HS-5 (cell line): ENCODE results near the gene PLEKHA6.

ENCODE experiments used
- DNase-seq: peaks from one replicate; pipeline ENCODE4 v3.0.0-alpha.2; 2012; ENCODE audit warnings: low read depth

The PLEKHA6 gene

DNA sequence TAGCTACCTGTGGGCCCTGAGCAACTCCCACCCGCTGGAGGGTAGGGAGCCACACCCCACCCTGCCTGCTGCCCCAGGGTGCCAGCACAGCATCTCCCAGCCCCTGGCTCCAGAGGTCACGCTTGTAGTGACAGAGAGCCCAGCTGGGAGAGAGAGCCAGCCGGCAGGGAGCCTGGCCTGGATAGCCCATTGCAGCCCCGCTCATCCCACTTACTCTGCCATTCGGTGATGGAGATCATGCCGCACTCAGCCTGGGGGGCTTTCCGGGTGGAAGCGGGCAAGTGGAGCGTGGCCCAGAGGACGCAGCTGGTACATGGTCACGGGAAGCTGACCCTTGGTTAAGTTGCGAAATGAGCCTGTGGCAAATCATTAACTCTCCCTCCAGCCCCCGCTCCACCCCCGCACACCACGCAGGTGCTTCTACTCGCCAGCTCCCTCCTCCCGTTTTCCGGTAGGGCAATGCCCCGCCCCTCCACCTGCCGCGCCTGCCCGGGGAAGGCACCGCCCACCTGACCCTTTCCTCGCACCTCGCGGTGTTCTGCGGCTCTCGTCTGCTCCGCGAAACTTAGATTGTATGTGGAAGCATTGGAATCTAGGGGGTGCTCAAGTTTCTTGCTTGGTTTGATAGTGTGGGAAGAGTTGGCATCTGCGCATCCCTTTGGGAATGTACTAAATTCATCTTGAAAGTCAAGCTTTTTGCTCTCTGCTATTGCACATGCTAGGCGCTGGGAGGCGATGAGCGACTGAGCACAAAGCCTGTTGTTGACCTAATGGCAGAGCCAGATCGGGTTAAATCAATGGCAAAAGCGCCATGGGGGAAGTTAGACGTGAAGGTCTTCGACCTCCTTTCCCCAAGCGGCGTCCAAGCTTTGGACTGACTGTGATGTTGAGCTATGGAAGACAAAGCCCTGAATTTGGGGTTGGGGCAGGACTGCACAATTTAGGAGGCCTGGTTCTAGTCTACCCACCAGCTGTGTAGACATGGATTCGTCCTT is 145.8 kb downstream of the PLEKHA6 start, which contains the start of gene GOLT1A:
GOLT1A (minus strand) TSS at position 321 of the 995 bp plus-strand sequence; CDS start at position 239, 82 bp downstream.
- no peak for DNase-seq

DNA sequence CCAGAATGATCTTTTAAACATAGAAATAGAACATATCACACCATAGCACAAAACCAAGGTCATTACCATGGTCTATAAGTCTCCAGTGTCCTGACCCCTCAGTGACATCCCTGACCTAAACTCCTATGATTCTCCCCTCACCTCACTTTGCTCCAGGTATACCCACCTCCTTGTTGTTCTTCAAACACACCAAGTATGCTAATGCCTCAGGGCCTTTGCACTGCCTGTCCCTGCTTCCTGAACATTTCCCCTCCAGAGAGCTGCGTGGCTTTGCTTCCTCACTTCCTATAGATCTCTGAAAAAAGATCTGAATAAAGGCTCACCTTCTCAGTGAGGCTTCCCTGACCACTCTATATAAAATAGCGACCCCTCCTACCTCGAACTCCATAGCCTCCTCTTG is 147.0 kb downstream of the PLEKHA6 start:
- no peak for DNase-seq

DNA sequence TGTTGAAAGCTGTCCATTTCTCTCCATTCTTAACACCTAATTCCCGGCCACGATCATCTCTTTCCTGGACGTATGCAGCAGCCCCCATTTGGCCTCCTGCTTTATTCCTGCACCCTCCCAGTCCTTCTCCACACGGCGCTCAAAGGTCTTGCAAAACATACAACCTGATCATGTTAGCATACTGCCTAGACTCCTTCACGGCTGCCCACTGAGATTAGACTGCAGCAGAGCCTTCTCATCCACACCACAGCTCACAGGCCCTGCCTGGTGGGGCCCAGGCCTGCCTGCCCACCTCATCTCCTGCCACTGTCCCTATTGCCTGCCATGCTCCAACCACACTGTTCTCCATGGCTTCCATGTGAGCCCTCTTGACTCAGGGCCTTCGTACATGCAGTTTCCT is 148.7 kb downstream of the PLEKHA6 start:
- DNase-seq = no peak

DNA sequence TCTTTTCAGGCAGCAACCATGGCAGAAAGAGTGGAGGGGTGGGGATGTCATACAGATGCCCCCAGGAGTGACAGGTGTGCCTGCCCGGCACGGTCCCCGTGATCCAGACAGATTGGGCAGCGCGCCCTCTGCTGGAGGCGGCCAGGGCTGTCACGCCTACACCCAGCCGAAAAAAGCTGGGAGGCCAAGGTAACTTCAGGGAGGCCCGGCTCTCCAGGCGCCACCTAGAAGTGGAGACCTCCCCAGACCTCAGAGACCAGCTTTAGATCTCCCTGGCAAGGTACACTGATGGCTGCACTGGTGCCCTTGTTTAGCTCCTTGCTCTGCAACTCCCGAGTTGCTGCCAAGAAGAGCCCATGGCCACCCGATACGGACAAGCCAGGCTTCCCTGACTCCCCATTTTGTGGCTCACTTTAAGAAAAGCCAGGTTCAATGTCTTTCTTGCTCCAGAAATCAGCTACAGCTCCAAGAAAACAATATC is 152.6 kb downstream of the PLEKHA6 start:
- no peak for DNase-seq

DNA sequence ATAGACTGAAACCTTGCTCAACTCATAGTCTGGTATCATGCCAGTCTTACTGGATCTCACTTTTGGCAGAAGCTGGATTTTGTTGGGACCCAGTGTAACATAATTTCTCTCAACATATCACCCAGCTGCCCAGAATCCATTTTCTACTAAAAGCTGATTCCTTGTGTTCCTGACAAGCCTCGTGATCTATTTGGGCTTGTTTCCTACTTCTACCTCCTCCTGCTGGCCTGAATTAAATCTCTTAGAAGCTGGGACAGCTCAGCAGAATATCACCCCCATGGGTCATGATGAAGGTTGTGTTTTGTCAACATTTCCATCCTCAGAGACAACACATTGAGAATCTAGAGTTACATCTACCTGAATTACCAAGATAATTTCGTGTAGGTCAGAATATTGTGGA is 153.6 kb downstream of the PLEKHA6 start:
- no peak for DNase-seq

DNA sequence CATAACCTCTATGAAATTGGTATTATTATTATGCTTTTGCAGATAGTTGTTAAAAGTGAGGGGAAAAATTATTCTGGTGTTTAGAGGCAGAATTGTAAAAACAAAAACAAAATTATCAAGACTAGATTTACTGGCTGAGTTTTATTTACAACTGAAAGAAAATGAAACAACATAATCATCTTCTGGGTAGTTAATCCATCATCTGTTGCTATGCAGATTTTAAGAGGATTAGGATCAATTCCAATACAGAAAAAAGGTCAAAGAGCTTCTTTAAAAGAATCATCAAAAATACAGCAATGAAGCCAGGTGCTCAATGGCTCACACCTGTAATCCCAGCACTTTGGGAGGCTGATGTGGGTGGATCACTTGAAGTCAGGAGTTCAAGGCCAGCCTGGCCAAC is 154.2 kb downstream of the PLEKHA6 start:
- DNase-seq = no peak

DNA sequence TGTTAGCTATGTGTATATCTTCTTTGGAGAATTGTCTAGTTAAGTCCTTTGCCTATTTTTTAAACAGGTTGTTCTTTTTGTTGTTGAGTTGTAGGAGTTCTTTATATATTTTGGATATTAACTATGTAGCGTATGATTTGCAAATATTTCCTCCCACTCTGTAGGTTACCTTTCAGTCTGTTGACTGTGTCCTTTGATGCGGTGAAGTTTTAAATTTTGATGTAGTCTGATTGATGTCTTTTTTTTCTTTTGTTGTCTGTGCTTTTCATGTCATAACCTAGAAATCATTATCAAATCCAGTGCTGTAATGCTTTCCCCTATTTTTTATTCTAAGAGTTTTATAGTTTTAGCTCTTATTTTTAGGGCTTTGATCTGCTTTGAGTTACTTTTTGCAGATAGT is 154.8 kb downstream of the PLEKHA6 start:
- no peak for DNase-seq

DNA sequence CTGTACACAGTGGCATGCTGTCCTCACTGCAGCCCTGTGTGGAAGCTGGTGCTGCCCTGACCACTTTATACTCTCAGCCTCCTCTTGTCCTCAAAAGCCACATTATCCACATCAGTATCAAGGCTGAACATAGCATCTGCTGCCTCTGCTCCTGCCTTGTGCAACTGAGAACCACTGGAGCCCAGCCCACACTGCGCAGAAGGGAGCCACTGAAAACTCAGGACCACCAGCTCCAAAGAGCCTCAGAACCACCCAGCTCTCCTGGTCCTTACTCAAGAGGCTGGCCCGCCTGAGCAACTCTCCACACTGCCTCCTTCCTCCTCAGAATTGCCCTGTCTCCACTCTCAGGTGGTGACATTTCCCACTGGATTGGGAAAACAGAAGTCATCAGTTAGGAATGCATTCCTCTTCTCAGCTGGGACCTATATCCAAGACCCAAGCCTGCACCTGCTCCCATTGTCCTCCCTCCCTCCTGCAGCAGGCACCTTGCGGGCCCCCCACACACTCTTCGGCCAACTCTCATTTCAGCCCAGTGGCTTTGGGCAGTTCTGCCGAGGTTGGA is 156.4 kb downstream of the PLEKHA6 start:
- no peak for DNase-seq

DNA sequence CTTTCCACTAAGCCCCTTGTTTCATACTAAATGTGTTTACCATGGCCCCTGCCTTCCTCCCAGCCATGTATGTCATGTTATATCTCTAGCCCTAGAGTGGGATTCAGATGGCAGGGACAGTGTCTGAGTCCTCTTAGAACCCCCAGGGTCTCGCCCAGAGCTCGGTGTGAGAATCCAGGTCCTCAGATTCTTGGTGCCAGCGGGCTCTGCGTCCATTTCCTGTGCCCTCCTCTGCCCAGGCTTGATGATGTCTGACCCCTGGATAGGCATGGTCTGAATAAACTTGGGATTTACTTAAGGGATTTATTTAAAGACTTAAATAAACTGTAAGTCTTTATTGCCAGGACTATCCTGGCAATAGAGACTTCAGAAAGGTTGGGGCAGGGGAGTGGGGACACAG is 157.2 kb downstream of the PLEKHA6 start:
- DNase-seq = no peak

DNA sequence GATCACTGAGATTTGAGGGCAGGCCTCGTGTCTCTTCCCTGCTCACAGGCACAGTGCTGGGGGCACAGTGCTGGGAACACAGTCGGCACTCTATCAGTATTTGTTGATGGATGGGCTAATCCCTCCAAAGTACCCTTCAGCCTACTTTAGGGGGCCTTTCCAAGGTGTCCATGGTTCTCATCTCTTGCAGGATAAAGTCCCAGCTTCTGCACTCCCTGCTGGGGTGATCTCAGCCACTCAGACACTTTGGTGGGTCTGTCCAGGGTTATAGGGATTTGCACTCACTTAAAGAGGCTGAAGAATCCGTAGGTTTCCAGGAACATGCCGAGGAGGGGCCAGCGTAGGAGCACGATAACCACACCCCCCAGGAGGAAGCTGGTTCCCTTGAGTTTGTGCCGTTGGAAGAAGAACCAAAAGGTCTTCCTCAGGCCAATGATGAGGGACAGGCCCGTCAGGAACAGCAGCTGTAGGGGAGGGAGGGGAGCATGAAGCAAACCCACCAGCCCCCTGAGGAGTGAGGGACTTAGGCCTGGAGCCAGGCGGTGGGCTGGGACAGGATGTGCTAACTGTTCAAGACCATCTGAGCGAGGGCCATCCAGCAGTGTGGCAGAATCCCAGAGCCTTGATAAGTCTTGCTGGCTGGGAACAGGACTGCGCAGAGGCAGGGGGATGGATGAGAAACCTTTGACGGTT is 158.2 kb downstream of the PLEKHA6 start:
- DNase-seq = no peak

DNA sequence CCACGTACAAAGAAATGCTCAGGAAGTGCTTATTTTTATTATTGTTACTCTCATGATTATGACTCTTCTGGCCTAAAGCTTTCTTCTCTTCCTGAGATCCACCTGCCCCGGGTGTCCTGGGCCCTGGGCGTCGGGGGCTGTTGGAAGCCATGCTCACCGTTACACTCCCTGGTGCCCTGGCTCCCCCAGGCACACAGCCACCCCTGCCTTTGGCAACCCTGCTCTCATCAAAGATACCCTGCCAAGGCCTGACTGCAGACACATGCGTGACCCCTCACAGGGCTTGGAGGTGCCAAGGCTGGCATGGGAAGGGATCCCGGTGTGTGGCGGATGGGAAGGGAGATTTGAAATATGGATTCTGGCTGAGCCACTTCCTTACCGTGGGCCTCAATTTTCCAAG is 160.2 kb downstream of the PLEKHA6 start:
- DNase-seq = no peak

DNA sequence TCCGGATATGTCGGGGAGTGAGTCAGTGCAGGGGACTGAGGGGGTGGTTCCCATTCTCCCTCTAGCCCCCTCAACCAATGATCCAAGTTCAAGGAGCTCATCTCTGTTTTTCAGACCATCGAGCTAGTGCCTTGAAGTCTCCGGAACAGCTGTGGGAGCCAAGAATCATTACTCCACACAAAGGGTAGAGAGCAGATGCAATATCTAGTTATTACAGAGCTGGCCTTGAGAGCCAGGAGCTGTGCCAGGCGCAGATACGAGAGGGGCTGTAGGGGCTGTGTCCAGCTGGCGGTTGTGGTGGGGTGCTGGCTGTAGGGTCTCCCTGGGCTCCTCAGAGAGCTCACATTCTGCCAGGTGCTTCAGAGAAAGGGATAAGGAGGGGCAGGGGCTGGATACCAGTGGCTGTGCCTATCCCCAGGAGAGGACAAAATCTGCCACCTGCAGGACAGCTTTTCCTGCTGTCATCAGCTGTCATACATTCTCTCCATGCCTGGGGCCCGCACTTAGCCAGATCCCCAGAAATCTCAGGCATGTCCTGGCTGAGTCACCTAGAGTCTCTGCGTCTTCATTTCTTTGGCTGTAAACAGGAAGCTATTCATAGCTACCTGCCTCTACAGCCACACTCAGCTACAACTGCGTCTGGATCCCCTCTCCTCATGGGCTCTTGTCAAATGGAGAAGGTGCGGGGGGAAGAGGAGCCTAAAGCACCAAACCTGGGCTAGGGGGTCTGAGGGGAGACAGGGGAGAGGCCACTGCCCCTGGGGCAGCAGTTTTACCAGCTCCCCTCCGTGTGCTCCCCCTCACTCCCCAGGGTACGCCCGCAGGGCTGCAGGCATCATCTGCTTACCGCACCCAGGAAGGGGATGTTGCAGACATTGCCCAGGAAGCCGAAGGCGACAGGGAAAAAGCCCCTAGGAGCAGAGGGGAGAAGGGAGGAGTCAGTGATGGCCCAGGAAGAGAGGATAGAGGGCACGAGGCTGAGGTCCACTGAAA is 161.1 kb downstream of the PLEKHA6 start:
- peak; percentile 56 for DNase-seq

DNA sequence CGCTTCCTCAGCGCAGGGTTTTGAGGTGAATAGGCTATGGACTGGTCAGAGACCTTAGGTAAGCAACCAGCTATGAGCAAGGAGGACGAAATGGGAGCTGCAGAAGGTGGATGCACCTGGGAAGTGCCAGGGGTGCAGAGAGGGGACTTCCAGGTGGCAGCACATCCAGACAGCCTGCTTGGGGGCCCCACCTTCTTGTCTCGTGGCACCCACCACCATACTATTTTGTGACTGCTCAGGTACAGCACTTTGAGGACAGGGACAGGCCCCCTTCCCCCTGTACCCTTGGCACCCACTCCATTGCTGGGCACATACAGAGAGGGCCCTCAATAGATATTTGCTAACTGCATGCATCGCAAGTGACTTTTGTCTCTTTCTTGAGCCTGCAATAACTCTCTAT is 162.7 kb downstream of the PLEKHA6 start:
- no peak for DNase-seq

DNA sequence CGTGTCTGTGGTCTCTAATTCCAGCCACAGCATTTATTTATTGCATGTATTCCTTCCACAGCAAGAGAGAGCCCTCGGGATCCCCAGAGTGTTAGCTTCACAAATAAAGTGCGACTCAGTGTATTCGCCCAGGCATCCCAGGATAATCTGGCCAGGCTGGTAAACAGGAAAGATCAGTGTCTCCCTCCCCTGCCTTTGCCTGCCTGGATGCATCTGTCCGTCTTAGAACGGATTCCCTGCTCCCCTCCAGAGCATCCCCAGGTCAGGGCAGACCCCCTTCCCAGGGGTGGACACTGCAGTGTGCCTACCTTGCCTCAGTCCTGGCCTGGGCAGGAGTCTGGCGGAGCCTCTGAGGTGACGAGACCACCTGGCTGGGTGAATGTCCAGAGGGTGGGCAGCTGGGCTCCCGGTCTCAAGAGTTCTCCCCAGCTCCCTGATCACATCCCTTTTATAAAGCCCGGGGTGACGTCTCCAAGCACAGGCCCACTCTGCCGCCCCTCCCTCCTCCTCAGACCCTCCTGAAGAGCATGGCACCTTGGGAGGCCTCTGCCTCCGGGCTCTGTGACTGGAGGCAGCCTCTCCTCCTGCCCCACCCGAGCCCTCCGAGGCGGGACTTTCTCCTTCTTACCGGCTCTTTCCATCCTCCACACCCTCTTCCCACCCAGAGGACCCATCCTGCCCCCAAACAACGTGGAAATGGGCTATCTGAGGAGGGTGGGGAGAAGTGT is 163.5 kb downstream of the PLEKHA6 start, which contains the start of gene KISS1:
KISS1 (minus strand) TSS at position 424 of the 728 bp plus-strand sequence. CDS start 3,615 bp downstream, outside the sequence.
- DNase-seq = no peak

DNA sequence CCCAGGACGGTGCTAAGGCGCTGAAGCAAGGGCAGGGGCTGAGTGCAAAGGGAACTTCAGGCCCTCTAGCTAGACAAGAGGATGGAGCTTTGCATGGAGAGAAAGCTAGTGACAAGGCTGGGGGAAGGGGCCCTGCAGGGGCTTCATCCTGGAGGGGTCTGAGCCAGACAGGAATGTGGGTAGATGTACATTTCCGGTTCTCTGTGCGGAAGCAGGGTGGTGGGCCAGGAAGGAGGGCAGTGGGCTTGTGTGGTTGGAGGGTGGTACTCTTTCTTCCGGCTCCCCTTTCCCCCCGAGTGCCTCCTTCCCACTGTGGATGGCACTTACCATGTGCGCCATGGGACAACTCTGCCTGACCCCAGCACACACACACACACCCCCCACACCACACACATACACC is 165.0 kb downstream of the PLEKHA6 start:
- DNase-seq = no peak

DNA sequence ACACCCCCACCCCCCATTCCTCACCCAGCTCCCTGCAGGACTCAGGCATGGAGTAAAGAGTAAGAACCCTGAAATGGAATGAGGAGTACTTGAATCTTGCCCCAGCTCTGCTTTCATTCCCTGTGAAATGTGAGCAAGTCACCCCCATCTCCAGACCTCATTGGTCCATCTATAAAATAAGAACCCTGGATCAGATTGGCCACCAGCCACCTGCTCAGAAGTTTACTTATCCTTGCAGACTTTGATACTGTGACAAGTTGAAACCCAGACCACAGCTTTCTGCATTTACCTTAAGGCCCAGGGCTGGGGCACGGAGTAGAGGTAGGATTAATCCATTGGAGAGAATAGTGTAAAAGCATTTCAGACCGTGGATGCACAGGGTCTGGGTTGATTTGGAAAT is 165.6 kb downstream of the PLEKHA6 start:
- no peak for DNase-seq

DNA sequence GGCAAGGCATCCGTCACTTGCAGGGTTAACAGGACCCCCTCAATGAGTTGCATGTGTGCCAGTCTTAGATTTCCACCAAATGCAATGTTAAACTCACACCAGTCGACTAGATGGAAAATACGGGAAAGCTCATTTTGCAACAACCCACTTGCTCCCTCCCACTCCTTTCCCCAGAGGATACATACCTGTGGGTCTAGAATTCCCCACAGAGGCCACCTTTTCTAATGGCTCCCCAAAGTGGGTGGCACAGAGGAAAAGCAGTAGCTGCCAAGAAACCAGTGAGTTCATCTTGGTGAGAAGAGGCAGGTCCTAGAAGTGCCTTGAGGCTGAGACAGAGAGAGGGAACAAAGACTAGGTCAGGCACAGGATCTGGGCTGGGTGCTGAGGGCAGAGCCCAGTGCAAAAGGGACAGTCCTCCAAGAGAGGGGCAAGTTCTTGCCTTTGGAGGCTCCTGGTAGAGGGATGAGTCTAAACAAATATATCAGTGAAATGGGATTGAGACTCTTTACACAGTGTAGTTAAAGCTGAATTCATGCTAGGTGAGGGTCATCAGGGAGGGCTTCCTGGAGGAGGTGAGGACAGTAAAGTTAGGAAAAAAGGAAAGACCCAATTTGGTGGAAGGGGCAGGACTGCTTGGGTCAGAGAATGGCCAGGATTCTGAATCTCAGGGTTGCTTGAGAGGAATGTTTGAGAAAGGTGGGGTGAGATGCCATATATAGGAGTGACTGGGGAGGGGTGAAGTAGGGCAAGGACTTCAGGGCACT is 167.0 kb downstream of the PLEKHA6 start:
- DNase-seq = no peak

DNA sequence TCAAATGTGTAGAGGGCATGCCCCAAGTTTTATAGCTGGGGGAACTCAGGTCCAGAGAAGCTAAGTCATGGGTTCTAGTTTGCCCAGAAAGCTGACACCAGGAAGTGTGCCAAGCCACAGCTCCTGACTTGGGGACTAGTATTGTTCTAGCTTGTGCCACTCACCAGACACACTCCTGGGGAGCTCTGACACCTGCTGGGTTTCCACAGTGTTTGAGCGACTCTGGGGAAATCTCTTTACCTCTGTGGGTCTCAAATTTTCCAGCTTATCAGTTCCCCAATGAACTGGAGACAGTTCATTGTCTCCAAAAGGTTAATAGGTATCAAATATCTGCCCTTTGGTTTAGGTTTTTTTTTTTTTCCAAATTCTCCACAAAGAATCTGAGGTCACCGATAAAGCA is 167.7 kb downstream of the PLEKHA6 start:
- DNase-seq = no peak

DNA sequence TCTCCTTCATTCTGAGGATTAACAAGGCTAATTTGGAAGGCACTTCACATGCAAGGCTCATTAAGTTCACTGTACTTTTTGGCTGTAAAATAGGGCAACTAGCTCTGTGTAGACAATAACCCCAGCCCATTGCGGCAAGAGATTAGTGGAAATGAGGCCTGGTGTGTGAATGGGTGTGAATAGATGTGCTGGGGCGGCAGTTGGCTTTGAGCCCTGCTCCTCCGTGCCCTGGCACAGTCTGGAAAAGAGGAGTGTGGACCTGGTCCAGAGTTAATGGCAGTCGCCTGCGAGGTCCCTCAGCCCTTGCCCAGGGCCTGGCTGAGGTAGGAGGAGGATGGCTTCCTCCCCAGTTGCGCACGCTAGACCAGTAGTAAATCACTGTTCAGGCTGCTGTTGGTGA is 168.3 kb downstream of the PLEKHA6 start:
- DNase-seq = no peak
